H1 (cell line): ENCODE measurements around the gene FAR2. TPM values are rescaled to one million over a fixed set of nuclear protein-coding genes. Genes with fewer than 3 reads are reported as not detected.

ENCODE experiments used
- BACH1 ChIP-seq: IDR thresholded peaks from 2 replicates; pipeline ENCODE4 v1.6.1; 2012; ENCODE audit warnings: low read length, improper control_type of control experiment
- CHD1 ChIP-seq: IDR thresholded peaks from 2 replicates; pipeline ENCODE4 v1.6.1; 2012; ENCODE audit warnings: low read depth, low read length, improper control_type of control experiment
- polyA plus RNA-seq, 7 experiments: library from polyadenylated mRNA; depleted of rRNA in 3 of 7; stranded (reverse) in 5 of 7; unstranded in 2 of 7; fragments of >200 nt in 5 of 7; fragments of 200-250 nt in 2 of 7; gene quantifications; 1 replicate in 5 of 7; 2 replicates in 1 of 7; 4 replicates in 1 of 7; pipeline versions ENCODE4 v1.2.1 to v1.2.3, GENCODE V29; 2011 to 2013; ENCODE audit warnings: missing spikeins in 2 of 7, mixed read lengths in 2 of 7
- total RNA-seq: library from RNA; stranded (reverse); fragmentation: NEBNext Ultra II Directional; extraction: Animal tissue kit (Norgen Biotek cat#: 25700); gene quantifications from 2 replicates; pipeline ENCODE4 v1.2.1, GENCODE V29; 2021
- TF ChIP-seq, protein P1 (sequence below): fragments of 300-600 bp; sonication (generic); IDR thresholded peaks from 2 replicates; pipeline ENCODE4 v1.7.1; 2012; ENCODE audit warnings: low read length, moderate library complexity, mild to moderate bottlenecking, inconsistent platforms; ENCODE audit not compliant: insufficient replicate concordance
- TF ChIP-seq, protein P2 (sequence below): IDR thresholded peaks from 2 replicates; pipeline ENCODE4 v1.6.1; 2011; ENCODE audit warnings: low read length, improper control_type of control experiment
- TF ChIP-seq, protein P3 (sequence below): IDR thresholded peaks from 2 replicates; pipeline ENCODE4 v1.6.1; 2012; ENCODE audit warnings: inconsistent platforms

FAR2 gene
- total and polyA plus RNA-seq, 2 of the 8 experiments (the other 6 are each of a cell fraction or from before 2014, with no cell fraction given), result 24.0 to 24.1 TPM

DNA sequence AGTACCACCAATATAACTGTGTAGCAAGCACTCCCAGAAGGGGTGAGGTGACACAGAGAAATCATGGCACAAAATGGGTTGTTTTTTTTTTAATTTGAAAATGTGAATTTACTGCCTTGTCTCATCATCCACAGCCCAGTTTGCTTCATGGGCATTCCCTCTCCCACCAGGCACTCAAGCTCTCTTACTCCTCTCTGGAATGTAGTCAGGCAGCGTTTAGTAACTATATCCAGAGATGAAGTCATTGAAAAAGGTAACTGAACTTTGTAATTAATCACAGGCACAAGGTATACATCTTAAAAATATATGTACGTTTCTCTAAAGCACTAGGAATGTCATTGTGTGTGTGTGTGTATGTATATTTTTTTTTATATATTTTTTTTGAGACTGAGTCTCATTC is 91.4 kb downstream of the FAR2 start (continued):
- TF ChIP-seq, protein P1, sequence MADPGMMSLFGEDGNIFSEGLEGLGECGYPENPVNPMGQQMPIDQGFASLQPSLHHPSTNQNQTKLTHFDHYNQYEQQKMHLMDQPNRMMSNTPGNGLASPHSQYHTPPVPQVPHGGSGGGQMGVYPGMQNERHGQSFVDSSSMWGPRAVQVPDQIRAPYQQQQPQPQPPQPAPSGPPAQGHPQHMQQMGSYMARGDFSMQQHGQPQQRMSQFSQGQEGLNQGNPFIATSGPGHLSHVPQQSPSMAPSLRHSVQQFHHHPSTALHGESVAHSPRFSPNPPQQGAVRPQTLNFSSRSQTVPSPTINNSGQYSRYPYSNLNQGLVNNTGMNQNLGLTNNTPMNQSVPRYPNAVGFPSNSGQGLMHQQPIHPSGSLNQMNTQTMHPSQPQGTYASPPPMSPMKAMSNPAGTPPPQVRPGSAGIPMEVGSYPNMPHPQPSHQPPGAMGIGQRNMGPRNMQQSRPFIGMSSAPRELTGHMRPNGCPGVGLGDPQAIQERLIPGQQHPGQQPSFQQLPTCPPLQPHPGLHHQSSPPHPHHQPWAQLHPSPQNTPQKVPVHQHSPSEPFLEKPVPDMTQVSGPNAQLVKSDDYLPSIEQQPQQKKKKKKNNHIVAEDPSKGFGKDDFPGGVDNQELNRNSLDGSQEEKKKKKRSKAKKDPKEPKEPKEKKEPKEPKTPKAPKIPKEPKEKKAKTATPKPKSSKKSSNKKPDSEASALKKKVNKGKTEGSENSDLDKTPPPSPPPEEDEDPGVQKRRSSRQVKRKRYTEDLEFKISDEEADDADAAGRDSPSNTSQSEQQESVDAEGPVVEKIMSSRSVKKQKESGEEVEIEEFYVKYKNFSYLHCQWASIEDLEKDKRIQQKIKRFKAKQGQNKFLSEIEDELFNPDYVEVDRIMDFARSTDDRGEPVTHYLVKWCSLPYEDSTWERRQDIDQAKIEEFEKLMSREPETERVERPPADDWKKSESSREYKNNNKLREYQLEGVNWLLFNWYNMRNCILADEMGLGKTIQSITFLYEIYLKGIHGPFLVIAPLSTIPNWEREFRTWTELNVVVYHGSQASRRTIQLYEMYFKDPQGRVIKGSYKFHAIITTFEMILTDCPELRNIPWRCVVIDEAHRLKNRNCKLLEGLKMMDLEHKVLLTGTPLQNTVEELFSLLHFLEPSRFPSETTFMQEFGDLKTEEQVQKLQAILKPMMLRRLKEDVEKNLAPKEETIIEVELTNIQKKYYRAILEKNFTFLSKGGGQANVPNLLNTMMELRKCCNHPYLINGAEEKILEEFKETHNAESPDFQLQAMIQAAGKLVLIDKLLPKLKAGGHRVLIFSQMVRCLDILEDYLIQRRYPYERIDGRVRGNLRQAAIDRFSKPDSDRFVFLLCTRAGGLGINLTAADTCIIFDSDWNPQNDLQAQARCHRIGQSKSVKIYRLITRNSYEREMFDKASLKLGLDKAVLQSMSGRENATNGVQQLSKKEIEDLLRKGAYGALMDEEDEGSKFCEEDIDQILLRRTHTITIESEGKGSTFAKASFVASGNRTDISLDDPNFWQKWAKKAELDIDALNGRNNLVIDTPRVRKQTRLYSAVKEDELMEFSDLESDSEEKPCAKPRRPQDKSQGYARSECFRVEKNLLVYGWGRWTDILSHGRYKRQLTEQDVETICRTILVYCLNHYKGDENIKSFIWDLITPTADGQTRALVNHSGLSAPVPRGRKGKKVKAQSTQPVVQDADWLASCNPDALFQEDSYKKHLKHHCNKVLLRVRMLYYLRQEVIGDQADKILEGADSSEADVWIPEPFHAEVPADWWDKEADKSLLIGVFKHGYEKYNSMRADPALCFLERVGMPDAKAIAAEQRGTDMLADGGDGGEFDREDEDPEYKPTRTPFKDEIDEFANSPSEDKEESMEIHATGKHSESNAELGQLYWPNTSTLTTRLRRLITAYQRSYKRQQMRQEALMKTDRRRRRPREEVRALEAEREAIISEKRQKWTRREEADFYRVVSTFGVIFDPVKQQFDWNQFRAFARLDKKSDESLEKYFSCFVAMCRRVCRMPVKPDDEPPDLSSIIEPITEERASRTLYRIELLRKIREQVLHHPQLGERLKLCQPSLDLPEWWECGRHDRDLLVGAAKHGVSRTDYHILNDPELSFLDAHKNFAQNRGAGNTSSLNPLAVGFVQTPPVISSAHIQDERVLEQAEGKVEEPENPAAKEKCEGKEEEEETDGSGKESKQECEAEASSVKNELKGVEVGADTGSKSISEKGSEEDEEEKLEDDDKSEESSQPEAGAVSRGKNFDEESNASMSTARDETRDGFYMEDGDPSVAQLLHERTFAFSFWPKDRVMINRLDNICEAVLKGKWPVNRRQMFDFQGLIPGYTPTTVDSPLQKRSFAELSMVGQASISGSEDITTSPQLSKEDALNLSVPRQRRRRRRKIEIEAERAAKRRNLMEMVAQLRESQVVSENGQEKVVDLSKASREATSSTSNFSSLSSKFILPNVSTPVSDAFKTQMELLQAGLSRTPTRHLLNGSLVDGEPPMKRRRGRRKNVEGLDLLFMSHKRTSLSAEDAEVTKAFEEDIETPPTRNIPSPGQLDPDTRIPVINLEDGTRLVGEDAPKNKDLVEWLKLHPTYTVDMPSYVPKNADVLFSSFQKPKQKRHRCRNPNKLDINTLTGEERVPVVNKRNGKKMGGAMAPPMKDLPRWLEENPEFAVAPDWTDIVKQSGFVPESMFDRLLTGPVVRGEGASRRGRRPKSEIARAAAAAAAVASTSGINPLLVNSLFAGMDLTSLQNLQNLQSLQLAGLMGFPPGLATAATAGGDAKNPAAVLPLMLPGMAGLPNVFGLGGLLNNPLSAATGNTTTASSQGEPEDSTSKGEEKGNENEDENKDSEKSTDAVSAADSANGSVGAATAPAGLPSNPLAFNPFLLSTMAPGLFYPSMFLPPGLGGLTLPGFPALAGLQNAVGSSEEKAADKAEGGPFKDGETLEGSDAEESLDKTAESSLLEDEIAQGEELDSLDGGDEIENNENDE, result no peak
- TF ChIP-seq, protein P2, sequence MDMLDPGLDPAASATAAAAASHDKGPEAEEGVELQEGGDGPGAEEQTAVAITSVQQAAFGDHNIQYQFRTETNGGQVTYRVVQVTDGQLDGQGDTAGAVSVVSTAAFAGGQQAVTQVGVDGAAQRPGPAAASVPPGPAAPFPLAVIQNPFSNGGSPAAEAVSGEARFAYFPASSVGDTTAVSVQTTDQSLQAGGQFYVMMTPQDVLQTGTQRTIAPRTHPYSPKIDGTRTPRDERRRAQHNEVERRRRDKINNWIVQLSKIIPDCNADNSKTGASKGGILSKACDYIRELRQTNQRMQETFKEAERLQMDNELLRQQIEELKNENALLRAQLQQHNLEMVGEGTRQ, result no peak
- TF ChIP-seq CHD1 (no peak), BACH1 (no peak)
- TF ChIP-seq, protein P3, sequence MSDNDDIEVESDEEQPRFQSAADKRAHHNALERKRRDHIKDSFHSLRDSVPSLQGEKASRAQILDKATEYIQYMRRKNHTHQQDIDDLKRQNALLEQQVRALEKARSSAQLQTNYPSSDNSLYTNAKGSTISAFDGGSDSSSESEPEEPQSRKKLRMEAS, result no peak
